H1 (cell line): Measurements from ENCODE around the gene TLE3. TPM values are rescaled to one million over a fixed set of nuclear protein-coding genes. Genes with fewer than 3 reads are reported as not detected.

Experiments
- CTCF ChIA-PET: fragments of 300-600 bp; sonication (Branson Sonifier 250); formaldehyde crosslinking; loops from one replicate; lab custom pipeline; 2021; ENCODE audit not compliant: partially characterized antibody; lab: Charles Lee
- POLR2A ChIA-PET: fragments of 300-600 bp; sonication (Branson Sonifier 250); formaldehyde crosslinking; loops from one replicate; lab custom pipeline; 2021; ENCODE audit warnings: inconsistent platforms; ENCODE audit not compliant: partially characterized antibody; lab: Charles Lee
- DNase-seq, 2 experiments: peaks; one replicate each; pipeline versions ENCODE4 v3.0.0 to v3.0.0-alpha.2; 2010 to 2022; ENCODE audit warnings: low spot score in 2 of 2, low read depth in 1 of 2, mixed read lengths in 1 of 2
- FAIRE-seq: peaks from 2 replicates; lab custom pipeline; 2011; peaks lifted over from hg19 to GRCh38; lab: Jason Lieb, UNC
- H2AFZ ChIP-seq: 2 replicates; pipeline ENCODE4 v1.8.1; 2012; ENCODE audit warnings: low read length, inconsistent platforms
- H2AK5ac ChIP-seq: 2 replicates; pipeline ENCODE4 v1.6.1; 2013; ENCODE audit warnings: low read depth, low read length
- H2BK120ac ChIP-seq: replicated peaks from 2 replicates; pipeline ENCODE3; 2013; ENCODE audit warnings: low read depth, low read length, inconsistent platforms
- H2BK12ac ChIP-seq: 2 replicates; pipeline ENCODE4 v1.6.1; 2013; ENCODE audit warnings: low read depth, low read length
- H2BK15ac ChIP-seq: 2 replicates; pipeline ENCODE4 v1.6.1; 2013; ENCODE audit warnings: low read length
- H2BK20ac ChIP-seq: 2 replicates; pipeline ENCODE4 v1.6.1; 2013; ENCODE audit warnings: low read length
- H2BK5ac ChIP-seq: 2 replicates; pipeline ENCODE4 v1.6.1; 2013; ENCODE audit warnings: low read depth, low read length
- H3K14ac ChIP-seq: 2 replicates; pipeline ENCODE4 v1.6.1; 2013; ENCODE audit warnings: inconsistent platforms; ENCODE audit not compliant: insufficient read length
- H3K18ac ChIP-seq: 2 replicates; pipeline ENCODE4 v1.6.1; 2013; ENCODE audit warnings: low read length; ENCODE audit errors: extremely low read depth
- H3K23ac ChIP-seq: 2 replicates; pipeline ENCODE4 v1.6.1; 2013; ENCODE audit warnings: inconsistent platforms; ENCODE audit not compliant: insufficient read length
- H3K23me2 ChIP-seq: 2 replicates; pipeline ENCODE4 v1.6.1; 2013; ENCODE audit warnings: low read depth, low read length
- H3K27ac ChIP-seq: 2 replicates; pipeline ENCODE4 v1.6.1; 2011; ENCODE audit warnings: low read depth, low read length, inconsistent platforms
- H3K27me3 ChIP-seq, 4 experiments: replicated peaks in 1 of 4; 1 replicate in 1 of 4; 2 replicates in 3 of 4; pipeline versions ENCODE4 v1.6.1 to v1.8.1; 2011 to 2013; ENCODE audit warnings: low read length in 3 of 4, mild to moderate bottlenecking in 3 of 4, inconsistent platforms in 2 of 4, mixed read lengths in 2 of 4, moderate library complexity in 1 of 4; ENCODE audit not compliant: control insufficient read depth in 3 of 4, insufficient read depth in 3 of 4; ENCODE audit errors: extremely low read depth in 1 of 4
- H3K36me3 ChIP-seq, 4 experiments: 2 replicates each; pipeline versions ENCODE4 v1.6.1 to v1.8.1; 2011 to 2013; ENCODE audit warnings: mild to moderate bottlenecking in 4 of 4, low read length in 3 of 4, moderate library complexity in 2 of 4, control low read depth in 1 of 4, inconsistent platforms in 1 of 4; ENCODE audit not compliant: insufficient read depth in 4 of 4, control insufficient read depth in 2 of 4
- H3K4ac ChIP-seq: replicated peaks from 2 replicates; pipeline ENCODE3; 2013; ENCODE audit warnings: low read length, low read depth, mixed read lengths, inconsistent platforms; ENCODE audit not compliant: insufficient read length
- H3K4me1 ChIP-seq, 4 experiments: replicated peaks in 1 of 4; 1 replicate in 1 of 4; 2 replicates in 3 of 4; pipeline versions ENCODE4 v1.6.1 to v1.8.1; 2011 to 2013; ENCODE audit warnings: low read length in 3 of 4, inconsistent platforms in 2 of 4, mixed read lengths in 1 of 4; ENCODE audit not compliant: insufficient read depth in 4 of 4, control insufficient read depth in 3 of 4
- H3K4me2 ChIP-seq, 2 experiments: 2 replicates each; pipeline versions ENCODE4 v1.6.1 to v1.8.1; 2011 to 2013; ENCODE audit warnings: low read depth in 2 of 2, low read length in 2 of 2, control low read depth in 1 of 2, inconsistent platforms in 1 of 2, mild to moderate bottlenecking in 1 of 2; ENCODE audit not compliant: insufficient read depth in 1 of 2
- H3K4me3 ChIP-seq, 4 experiments: fragments of 200-600, 300-600 bp in 1 of 4; sonication (generic), shearing (Covaris generic), sonication (Bioruptor Twin) in 1 of 4; 2 replicates each; pipeline versions ENCODE4 v1.5.1 to v1.8.1; 2011 to 2016; ENCODE audit warnings: low read length in 4 of 4, low read depth in 3 of 4, control low read depth in 2 of 4, inconsistent platforms in 2 of 4, mild to moderate bottlenecking in 2 of 4, mixed read lengths in 1 of 4, moderate library complexity in 1 of 4; ENCODE audit not compliant: insufficient read depth in 2 of 4; ENCODE audit errors: extremely low read depth in 1 of 4
- H3K56ac ChIP-seq: replicated peaks from 2 replicates; pipeline ENCODE3; 2013; ENCODE audit warnings: low read depth, mild to moderate bottlenecking, mixed read lengths, low read length, inconsistent platforms; ENCODE audit not compliant: insufficient read length
- H3K79me1 ChIP-seq: 2 replicates; pipeline ENCODE4 v1.6.1; 2013; ENCODE audit warnings: low read depth, low read length, control low read depth
- H3K79me2 ChIP-seq, 2 experiments: 2 replicates each; pipeline versions ENCODE4 v1.6.1 to v1.8.1; 2012 to 2013; ENCODE audit warnings: low read length in 2 of 2, mild to moderate bottlenecking in 2 of 2, inconsistent platforms in 1 of 2; ENCODE audit not compliant: insufficient read depth in 2 of 2, control insufficient read depth in 1 of 2
- H3K9ac ChIP-seq, 4 experiments: replicated peaks in 1 of 4; 1 replicate in 1 of 4; 2 replicates in 3 of 4; pipeline versions ENCODE4 v1.6.1 to v1.8.1; 2011 to 2013; ENCODE audit warnings: low read depth in 3 of 4, low read length in 3 of 4, control low read depth in 2 of 4, mild to moderate bottlenecking in 2 of 4, moderate library complexity in 2 of 4, inconsistent platforms in 1 of 4; ENCODE audit errors: extremely low read depth in 1 of 4
- H3K9me3 ChIP-seq, 2 experiments: 2 replicates each; pipeline versions ENCODE4 v1.6.1 to v1.8.1; 2012 to 2013; ENCODE audit warnings: mild to moderate bottlenecking in 2 of 2, moderate library complexity in 2 of 2, control low read depth in 1 of 2, inconsistent platforms in 1 of 2, low read depth in 1 of 2, low read length in 1 of 2, mixed read lengths in 1 of 2; ENCODE audit not compliant: insufficient read depth in 2 of 2
- H4K20me1 ChIP-seq, 2 experiments: replicated peaks in 1 of 2; 2 replicates each; pipeline versions ENCODE3 to v1.8.1; 2011 to 2013; ENCODE audit warnings: inconsistent platforms in 2 of 2, low read length in 2 of 2, mild to moderate bottlenecking in 1 of 2; ENCODE audit not compliant: insufficient read depth in 2 of 2, control insufficient read depth in 1 of 2
- H4K5ac ChIP-seq: 2 replicates; pipeline ENCODE4 v1.6.1; 2013; ENCODE audit warnings: low read length, low read depth, mixed read lengths, inconsistent platforms; ENCODE audit not compliant: insufficient read length
- H4K8ac ChIP-seq: 2 replicates; pipeline ENCODE4 v1.8.0; 2013; ENCODE audit warnings: mild to moderate bottlenecking, moderate library complexity, low read length, inconsistent platforms; ENCODE audit not compliant: insufficient read depth; ENCODE audit errors: extremely low read depth
- H4K91ac ChIP-seq: replicated peaks from 2 replicates; pipeline ENCODE3; 2013; ENCODE audit warnings: low read length, mixed read lengths, inconsistent platforms; ENCODE audit not compliant: insufficient read length
- BRCA1 ChIP-seq: IDR thresholded peaks from 2 replicates; pipeline ENCODE4 v1.6.1; 2012; ENCODE audit warnings: low read depth, low read length, improper control_type of control experiment
- HDAC6 ChIP-seq: IDR thresholded peaks from one replicate; pipeline ENCODE4 v1.7.1; 2012; ENCODE audit warnings: low read depth, mild to moderate bottlenecking, inconsistent platforms, low read length, moderate library complexity
- JUN ChIP-seq: IDR thresholded peaks from 2 replicates; pipeline ENCODE4 v1.6.1; 2011; ENCODE audit warnings: low read depth, mild to moderate bottlenecking, improper control_type of control experiment, low read length
- KDM1A ChIP-seq: fragments of 200-600, 300-600 bp; sonication (generic); IDR thresholded peaks from 2 replicates; pipeline ENCODE4 v1.7.1; 2016; ENCODE audit warnings: mild to moderate bottlenecking, low read length, borderline replicate concordance
- MAFK ChIP-seq: IDR thresholded peaks from 2 replicates; pipeline ENCODE4 v1.6.1; 2012; ENCODE audit warnings: low read depth, mild to moderate bottlenecking, improper control_type of control experiment, low read length
- NANOG ChIP-seq: IDR thresholded peaks from 2 replicates; pipeline ENCODE4 v1.6.1; 2011; ENCODE audit warnings: low read length, low read depth, mild to moderate bottlenecking, inconsistent platforms; ENCODE audit not compliant: insufficient read depth, poor library complexity, severe bottlenecking
- POU5F1 ChIP-seq: IDR thresholded peaks from 2 replicates; pipeline ENCODE4 v1.6.1; 2011; ENCODE audit warnings: low read depth, mild to moderate bottlenecking, low read length, moderate library complexity
- RAD21 ChIP-seq, 2 experiments: IDR thresholded peaks in 1 of 2; conservative IDR thresholded peaks in 1 of 2; 2 replicates each; pipeline ENCODE4 v1.6.1; 2011; ENCODE audit warnings: low read depth in 2 of 2, low read length in 2 of 2, improper control_type of control experiment in 1 of 2, inconsistent platforms in 1 of 2, mild to moderate bottlenecking in 1 of 2, moderate library complexity in 1 of 2
- SP4 ChIP-seq: IDR thresholded peaks from 2 replicates; pipeline ENCODE4 v1.6.1; 2012; ENCODE audit warnings: low read length, inconsistent platforms
- TCF12 ChIP-seq: IDR thresholded peaks from 2 replicates; pipeline ENCODE4 v1.6.1; 2011; ENCODE audit warnings: low read depth, mild to moderate bottlenecking, low read length
- WGBS, 2 experiments: shearing (Covaris generic) in 1 of 2; methylation state at CpG; one replicate each; pipeline versions ENCODE4 v1.1.6 to v1.1.7; 2013 to 2015; ENCODE audit warnings: low lambda C conversion rate in 2 of 2, mixed read lengths in 2 of 2, inconsistent platforms in 1 of 2, low coverage in 1 of 2, missing lambda C conversion rate in 1 of 2; ENCODE audit not compliant: insufficient replicate concordance in 2 of 2, insufficient coverage in 1 of 2, insufficient read length in 1 of 2; ENCODE audit errors: extremely low coverage in 1 of 2, missing lambda C conversion rate in 1 of 2; 5-methylcytosine and 5-hydroxymethylcytosine counted together
- polyA plus RNA-seq, 7 experiments: library from polyadenylated mRNA; depleted of rRNA in 3 of 7; stranded (reverse) in 5 of 7; unstranded in 2 of 7; fragments of >200 nt in 5 of 7; fragments of 200-250 nt in 2 of 7; gene quantifications; 1 replicate in 5 of 7; 2 replicates in 1 of 7; 4 replicates in 1 of 7; pipeline versions ENCODE4 v1.2.1 to v1.2.3, GENCODE V29; 2011 to 2013; ENCODE audit warnings: missing spikeins in 2 of 7, mixed read lengths in 2 of 7
- total RNA-seq: library from RNA; stranded (reverse); fragmentation: NEBNext Ultra II Directional; extraction: Animal tissue kit (Norgen Biotek cat#: 25700); gene quantifications from 2 replicates; pipeline ENCODE4 v1.2.1, GENCODE V29; 2021
- TF ChIP-seq, protein P1 (sequence below): IDR thresholded peaks from 2 replicates; pipeline ENCODE4 v1.6.1; 2011; ENCODE audit warnings: low read depth, mild to moderate bottlenecking, low read length; ENCODE audit not compliant: insufficient read depth

TLE3 gene
- total and polyA plus RNA-seq, 2 of the 8 experiments (the other 6 are each of a cell fraction or from before 2014, with no cell fraction given): 25.1 to 61.2 TPM

DNA sequence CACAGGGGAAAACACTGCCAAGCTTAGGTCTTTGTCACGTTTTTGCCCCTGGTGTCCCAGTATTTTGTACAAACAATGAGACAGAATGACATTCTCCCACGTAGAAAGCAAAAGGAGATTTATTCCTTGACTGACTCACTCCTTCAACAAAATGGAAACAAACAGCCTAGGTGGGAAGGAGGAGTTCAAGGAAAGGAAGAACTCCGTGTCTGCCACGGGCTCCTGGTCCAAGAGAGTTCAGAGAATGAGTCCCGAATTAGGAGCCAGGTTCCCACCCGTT is 8.1 kb downstream of the TLE3 start:
- 66% methylated on average over 6 of the region's 6 CpGs; no CpG with 5 or more reads in 1 of the 2 experiments for WGBS, 2 experiments
- Histone ChIP-seq H2BK15ac (no peak overlapping the region), H4K20me1 (peaks cover 44 to 46% of the 10 kb centered on the region in 2 experiments), H3K14ac (no peak overlapping the region), H3K4ac (no peak overlapping the region), H4K8ac (no peak overlapping the region), H4K91ac (no peak overlapping the region), H3K23me2 (peaks cover under 1% of the 10 kb centered on the region; the same call in 1 of the 2 replicates), H2BK5ac (no peak overlapping the region), H2AFZ (no peak overlapping the region), H3K4me3 (no peak overlapping the region), H3K27me3 (peaks cover 0 to 4% (median 0%) of the 10 kb centered on the region in 4 experiments; a peak in 4 of 7 replicates), H3K79me2 (peaks cover 25 to 87% of the 10 kb centered on the region in 2 experiments), H3K56ac (no peak overlapping the region), H3K23ac (no peak overlapping the region), H3K4me2 (peak overlapping the region in 1 of 2 experiments; percentile 49; a peak in 1 of 4 replicates), H2BK20ac (no peak overlapping the region; the same call in 1 of the 2 replicates), H3K18ac (no peak overlapping the region), H3K79me1 (peaks cover 16% of the 10 kb centered on the region; the same call in 1 of the 2 replicates), H4K5ac (no peak overlapping the region), H3K9me3 (no peaks in the 10 kb centered on the region), H3K9ac (no peak overlapping the region), H2AK5ac (no peak overlapping the region), H2BK120ac (no peak overlapping the region), H2BK12ac (no peak overlapping the region), H3K4me1 (peaks cover 21 to 58% (median 45%) of the 10 kb centered on the region in 4 experiments), H3K36me3 (peaks cover 0 to 81% (median 9%) of the 10 kb centered on the region in 4 experiments; a peak in 3 of 8 replicates), H3K27ac (no peak overlapping the region)
- CTCF ChIA-PET: interaction anchor here (1.4 kb wide), 1 partner anchor 398 kb away, joined by 3 read pairs; no protein-coding TSS in a partner anchor
- no peak for FAIRE-seq
- POLR2A ChIA-PET: interaction anchor here (0.8 to 2.8 kb wide), 7 partner anchors 9 to 637 kb away, joined by 3 to 17 read pairs (median 3); partner anchors contain the start of genes RPLP1 and TLE3
- DNase-seq: no peak
- TF ChIP-seq POU5F1 (no peak), HDAC6 (no peak), SP4 (no peak), MAFK (no peak), RAD21 (IDR thresholded peaks at IDR 0.05 in 1 of 2, conservative IDR thresholded peaks at IDR 0.05 in 1 of 2; ENCODE audit: low read depth in 2 of 2, low read length in 2 of 2) (no peak), TCF12 (no peak), BRCA1 (no peak), NANOG (no peak), KDM1A (no peak), JUN (no peak)
- TF ChIP-seq, protein P1, sequence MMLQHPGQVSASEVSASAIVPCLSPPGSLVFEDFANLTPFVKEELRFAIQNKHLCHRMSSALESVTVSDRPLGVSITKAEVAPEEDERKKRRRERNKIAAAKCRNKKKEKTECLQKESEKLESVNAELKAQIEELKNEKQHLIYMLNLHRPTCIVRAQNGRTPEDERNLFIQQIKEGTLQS: no peak
